Fibroblast of peridontal ligament (primary cell): Measurements from ENCODE around the gene DAPK3.
A peak's percentile ranks its signal among the peaks of the same experiment; 100 is the strongest.
"Not testable (repeated sequence)": the region's sequence is repeated elsewhere in the genome, so short reads cannot be mapped to it uniquely, and the experiment has no call there.

ENCODE experiments used
- DNase-seq: peaks from one replicate; pipeline ENCODE4 v3.0.0-alpha.2; 2010; ENCODE audit errors: extremely low read depth

DAPK3 gene

DNA sequence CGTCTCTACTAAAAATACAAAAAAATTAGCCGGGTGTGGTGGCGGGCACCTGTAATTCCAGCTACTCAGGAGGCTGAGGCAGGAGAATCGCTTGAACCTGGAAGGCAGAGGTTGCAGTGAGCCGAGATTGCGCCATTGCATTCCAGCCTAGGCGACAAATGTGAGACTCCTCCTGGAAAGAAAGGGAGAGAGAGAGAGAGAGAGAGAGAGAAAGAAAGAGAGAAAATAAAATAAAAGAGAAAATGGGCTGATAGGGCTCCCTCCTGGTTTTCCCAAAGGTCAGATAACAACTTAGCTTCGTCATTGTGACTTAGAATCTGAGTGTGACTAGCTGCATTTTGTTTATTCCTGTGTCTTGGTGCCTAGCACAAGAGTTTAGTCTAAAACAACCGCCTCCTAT, 34.5 kb upstream of the DAPK3 start:
- DNase-seq, result not testable (repeated sequence)

DNA sequence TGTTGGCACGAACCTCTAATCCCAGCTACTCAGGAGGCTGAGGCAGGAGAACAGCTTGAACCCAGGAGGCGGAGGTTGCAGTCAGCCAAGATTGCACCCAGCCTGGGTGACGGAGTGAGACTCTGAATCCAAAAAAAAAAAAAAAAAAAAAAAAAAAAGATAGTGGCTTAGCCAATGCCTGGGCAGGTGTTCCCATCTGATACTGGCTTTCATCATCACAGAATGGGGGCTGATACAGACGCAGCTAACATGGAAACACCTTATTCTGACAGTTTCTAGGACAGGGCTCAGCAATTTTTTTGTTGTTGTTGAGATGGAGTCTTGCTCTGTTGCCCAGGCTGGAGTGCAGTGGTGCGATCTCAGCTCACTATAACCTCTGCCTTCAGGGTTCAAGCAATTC, 29.9 kb upstream of the DAPK3 start:
- not testable (repeated sequence) for DNase-seq

DNA sequence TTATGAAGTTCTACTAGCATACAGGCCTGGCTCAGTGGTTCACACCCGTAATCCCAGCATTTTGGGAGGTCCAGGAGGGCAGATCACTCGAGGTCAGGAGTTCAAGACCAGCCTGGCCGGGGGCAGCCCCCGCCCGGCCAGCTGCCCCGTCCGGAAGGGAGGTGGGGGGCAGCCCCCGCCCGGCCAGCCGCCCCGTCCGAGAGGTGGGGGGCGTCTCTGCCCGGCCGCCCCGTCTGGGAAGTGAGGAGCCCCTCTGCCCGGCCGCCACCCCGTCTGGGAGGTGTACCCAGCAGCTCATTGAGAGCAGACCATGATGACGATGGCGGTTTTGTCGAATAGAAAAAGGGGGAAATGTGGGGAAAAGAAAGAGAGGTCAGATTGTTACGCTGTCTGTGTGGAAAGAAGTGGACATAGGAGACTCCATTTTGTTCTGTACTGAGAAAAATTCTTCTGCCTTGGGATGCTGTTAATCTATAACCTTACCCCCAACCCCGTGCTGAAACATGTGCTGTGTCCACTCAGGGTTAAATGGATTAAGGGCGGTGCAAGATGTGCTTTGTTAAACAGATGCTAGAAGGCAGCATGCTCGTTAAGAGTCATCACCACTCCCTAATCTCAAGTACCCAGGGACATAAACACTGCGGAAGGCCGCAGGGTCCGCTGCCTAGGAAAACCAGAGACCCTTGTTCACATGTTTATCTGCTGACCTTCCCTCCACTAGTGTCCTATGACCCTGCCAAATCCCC, 27.9 kb upstream of the DAPK3 start:
- not testable (repeated sequence) for DNase-seq

DNA sequence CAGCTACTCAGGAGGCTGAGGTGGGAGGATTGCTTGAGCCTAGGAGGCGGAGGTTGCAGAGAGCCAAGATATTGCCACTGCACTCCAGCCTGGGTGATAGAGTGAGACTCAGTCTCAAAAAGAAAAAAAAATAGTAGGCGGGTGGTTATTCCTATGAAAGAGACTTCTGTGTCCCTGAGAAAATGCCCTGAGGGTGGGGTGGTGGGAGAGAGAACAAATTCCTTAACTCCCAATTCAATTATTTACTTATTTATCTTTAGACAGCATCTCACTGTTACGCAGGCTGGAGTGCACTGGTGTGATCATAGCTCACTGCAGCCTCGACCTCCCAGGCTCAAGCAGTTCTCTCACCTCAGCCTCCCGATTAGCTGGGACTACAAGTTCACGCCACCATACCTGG, 24.7 kb upstream of the DAPK3 start:
- DNase-seq, result no peak

DNA sequence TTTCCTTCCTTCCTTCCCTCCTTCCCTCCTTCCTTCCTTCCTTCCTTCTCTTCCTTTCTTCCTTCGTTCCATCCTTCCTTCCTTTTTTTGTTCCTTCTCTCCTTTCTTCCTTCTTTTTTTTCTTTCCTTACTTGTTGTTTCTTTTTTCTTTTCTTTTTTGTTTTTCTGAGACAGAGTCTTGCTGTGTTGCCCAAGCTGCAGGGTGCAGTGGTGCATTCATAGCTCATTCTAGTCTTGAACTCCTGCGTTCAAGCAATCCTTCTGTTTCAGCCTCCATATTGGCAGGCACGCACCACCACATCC, 19.9 kb upstream of the DAPK3 start:
- DNase-seq, result no peak

DNA sequence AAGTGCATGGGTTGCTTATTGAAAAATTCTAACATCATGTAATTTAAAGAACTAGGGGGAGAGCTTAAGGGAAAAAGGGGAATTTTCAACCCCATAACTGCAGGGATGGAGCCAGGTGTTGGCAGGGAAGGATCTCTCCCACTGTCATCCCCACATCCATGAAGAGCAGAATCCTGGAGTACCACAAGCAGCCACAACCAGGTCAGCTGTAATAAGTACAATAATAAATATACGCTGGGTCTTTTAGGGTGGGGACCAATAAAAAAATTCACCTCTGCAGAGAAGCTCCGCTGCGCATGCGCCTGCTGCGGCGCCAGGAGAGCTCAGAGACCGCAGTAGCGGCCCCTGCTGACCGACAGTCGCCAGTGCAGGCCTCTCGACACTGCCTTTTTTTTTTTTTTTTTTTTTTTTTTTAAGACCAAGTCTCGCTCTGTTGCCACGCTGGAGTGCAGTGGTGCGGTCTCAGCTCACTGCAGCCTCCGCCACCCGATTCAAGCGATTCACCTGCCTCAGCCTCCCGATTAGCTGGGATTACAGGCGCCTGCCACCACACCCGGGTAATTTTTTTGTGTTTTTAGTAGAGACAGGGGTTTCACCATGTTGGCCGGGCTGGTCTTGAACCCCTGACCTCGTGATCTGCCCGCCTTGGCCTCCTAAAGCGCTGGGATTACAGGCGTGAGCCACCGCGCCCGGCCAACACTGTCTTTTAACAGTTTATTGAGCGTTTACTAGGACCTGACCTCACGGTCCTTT, 16.9 kb upstream of the DAPK3 start:
- DNase-seq, result peak; percentile 82

DNA sequence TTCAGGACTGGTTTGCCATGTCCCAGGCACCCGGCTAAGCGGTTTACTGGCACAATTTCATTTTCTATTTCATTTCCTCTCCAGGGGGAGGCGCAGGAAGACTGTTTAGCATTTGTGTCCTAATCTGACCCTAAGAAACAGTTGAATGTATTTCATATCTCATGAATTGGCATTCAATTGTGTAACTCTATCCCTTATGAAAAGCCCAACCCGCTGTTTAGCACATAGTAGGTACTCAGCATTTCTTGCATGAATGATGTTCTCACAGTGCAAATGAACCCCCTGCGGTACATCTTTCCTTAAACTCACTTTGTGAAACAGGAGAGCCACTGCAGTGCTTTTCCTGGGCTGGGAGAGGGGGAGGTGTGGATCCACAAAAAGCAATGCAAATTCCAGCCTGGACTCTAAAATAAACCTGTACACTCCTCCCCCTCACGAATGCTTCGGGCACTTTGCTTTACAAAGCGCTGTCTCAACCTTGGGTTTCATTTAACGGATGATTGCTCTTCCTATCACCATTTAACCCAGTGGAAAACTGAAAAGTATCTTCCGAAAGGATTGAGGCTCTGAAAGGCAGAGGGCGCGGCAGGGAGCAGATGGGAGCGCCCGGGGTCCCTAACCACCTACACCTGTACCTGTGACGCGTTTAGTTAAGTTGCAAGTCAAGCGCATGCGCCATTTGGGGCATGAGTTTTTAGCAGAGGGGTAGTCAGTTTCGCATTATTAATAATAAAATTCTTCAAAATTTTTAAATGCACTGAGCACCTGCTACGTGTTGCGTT, 15.6 kb upstream of the DAPK3 start:
- peak; percentile 84 for DNase-seq

DNA sequence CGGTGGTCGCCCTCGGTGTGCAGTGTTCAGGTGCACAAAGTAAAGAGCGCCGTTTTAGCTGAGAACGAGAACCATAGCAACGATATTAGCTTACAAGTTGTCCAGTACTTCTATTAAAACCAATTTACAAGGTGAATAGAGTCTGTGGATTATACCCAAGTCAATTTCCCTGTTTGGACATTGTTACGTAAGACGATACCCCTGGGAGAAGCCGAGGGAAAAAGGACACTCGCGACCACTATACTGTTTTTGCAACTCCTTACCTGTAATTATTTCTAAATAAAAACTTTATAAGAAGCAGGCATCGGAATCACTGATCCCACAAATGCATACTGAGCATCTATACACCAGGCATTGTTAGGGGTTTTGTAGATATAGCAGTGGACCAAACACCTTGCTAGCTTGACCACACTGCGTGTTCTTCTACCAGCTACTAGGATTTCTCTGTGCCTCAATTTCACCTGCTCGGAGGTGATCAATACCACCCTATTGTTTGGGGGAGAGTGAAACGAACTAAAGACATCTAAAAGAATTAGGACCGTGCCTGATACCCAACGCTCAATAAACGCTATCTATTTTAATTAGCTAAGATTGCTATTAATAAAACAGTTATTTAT, 14.9 kb upstream of the DAPK3 start:
- no peak for DNase-seq

DNA sequence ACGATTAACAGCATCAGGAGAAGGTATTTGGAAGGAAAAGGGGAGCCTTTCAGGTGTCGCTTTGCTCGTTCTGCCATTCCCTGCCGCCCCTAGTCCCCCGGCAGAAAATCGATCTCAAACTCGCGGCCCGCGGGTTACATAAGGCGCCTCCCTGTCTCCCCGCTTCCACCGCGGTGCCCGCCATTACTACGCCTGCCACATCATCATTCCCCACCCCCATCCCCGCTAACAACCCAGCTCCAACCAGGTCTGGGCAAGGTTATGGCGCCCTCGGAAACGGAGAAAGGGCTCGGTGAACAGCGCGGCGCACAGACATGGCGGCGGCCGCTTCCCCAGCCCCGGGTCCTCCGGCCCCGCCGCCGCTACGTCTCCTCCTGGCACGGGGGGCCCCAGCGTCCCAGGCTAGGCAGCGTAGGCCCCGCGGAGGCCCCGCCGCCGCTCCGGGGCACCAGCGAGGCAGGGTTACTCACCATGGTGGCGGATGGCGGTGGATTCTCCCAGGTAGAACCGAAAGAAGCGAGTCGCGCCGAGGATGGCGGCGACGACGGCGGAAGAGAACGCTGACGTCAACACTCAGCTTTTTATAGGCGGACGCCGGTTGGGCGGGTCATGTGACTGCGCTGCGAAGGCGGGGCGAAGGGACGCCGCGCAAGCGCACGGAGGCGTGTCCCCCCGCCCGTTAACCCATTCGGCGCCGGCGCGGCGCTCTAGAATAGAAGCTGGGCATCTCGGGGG, 14.2 kb upstream of the DAPK3 start, which contains the start of gene EEF2:
TSS of gene EEF2 (minus strand) at position 556 of the 735 bp plus-strand sequence. CDS start at position 473, 83 bp downstream.
- peak; percentile 90 for DNase-seq

DNA sequence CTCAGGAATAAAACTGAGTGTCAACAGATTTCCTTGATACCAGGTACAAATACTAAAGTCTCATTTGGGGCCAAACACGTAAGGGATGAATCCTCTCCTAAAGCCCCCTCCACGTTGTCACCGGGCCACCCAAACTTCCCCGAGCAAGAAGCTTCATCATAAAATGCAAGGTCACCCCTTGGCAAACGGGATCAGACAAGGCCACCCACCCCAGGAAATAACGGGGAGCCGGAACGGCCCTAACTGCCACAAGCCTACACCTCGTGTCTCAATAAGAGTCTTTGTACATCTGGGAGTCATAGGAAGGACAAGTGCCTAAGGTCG, 13.6 kb upstream of the DAPK3 start:
- no peak for DNase-seq

DNA sequence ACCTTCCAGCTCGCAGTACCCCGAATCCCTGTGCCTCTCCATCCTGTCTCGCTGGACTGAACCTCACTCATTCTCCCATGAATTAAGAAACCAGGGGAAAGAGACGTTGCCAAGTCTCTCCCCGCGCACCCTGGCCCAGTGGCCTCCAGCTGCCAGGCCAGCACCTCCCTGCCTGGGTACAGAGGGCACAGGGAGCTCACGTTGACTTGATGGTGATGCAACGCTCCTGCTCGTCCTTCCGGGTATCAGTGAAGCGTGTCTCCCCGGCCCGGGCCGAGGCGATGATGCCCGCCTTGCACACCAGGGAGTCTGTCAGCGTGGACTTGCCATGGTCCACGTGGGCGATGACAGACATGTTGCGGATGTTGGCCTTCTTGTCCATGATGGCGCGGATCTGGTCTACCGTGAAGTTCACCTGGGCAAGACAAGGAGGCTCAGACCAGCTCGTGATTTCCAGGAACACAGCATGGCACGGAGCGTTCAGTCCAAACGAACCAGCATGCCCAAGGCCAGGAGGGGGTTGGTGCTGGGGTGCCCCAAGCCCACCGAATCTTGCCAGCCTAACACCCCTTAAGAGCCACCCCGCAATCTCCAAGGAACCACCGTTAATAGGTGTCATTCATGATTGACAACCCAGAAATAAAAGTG, 13.2 kb upstream of the DAPK3 start:
- peak; percentile 43 for DNase-seq

DNA sequence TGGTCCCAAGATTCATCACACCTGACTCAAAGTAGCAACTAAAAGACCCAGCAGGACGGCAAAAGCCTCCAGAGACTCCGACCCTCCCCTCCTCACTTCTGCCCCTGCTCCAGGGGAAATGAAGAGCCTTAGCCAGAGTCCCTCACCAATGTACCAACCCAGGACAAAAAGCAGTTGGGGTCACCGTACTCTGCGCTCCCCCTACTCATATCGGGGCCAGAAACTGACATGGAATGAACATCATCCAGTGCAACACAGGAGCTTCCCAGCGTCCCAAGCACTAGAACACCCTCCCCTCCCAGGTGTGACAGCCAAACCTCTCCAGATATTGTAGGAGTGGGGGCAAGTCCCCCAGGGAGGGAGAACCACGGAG, 12.6 kb upstream of the DAPK3 start:
- DNase-seq, result no peak

DNA sequence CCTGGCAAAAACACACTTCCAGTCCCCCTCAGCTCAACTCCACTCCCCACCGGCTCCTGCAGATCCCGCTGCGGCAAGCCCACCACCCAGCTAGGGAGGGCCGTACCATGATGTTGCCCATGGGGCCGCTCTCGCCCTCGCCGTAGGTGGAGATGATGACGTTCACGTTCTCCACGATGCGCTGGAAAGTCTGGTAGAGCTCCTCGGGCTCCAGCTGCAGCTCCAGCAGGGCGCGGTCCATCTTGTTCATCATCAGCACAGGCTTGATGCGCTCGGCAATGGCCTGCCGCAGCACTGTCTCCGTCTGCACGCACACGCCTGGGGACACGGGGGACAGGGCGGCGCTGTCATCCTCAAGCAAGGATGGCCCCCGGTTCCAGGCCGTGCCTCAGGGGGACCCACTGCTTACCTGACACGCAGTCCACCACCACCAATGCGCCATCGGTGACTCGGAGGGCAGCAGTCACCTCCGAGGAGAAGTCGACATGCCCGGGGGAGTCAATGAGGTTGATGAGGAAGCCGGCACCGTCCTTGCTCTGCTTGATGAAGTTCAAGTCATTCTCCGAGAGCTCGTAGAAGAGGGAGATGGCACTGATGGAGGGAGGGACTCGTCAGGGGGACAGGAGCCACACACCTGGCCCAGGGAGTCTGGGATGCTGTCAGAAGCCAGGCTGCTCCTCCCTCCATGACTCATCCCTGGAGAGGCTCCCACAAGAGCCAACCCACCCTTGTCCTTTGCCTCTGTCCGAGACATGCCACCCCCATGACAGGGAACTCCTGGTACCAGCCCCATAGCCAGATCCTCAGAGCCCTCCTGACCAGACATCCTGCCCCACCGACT, 12.0 kb upstream of the DAPK3 start:
- DNase-seq, result peak; percentile 34

DNA sequence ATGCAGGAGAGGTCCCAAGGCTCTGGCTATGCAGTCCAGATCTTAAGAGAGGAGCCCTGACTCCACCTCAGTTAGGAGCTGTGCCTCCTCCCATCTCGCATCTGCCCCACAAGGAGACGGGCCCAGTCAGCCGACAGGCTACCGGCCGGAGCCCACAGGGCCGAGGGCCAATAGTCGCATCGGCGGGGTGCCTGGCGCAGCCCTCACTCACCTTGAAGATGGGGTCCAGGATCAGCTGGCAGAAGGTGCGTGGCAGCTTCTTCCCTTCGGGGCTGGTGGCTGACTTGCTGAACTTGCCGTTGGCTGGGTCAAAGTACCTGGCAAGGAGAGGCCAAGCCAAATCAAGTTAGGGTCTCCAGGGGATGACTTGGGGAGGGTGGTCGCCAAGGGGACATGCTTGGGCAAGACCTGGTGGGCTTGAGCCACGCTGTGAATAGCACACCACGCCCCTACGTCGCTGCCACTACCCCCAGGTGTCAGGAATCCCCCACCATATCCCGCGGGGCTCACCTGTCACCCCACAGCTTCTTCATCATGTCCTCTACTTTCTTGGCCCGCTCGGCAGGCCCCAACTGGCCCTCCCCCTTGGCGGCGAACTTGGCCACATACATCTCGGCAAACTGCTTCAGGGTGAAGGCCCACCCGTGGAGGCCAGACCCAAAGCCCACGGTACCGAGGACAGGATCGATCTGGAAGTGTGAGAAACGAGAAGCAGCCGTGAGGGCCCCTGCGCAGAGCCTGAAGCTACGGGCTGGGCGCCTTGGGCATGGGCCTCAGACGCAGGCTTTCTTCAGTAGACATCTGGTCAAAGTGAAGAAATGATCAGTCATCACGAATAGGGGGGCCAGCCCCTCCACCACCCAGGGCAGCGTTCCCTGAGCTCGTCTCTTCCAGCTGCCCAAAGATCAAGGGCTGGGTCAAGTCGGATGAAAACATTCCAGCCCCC, 11.1 kb upstream of the DAPK3 start:
- no peak for DNase-seq

DNA sequence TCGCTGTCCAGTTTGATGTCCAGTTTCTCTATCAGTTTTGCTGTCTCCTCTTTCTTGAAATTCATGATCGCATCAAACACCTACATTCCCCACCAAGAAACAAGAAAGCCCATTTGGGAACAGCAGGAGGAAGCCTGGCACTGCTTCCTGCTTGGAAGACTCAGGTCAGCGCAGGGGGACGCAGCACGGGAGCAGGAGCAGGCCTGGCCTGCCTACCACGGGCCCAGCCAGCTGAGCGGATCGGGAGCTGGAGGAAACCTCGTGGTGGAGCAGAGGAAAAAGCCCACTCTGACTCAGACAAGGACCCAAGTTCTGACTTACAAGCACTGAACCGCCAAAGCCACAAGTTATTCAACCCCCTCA, 10.5 kb upstream of the DAPK3 start:
- no peak for DNase-seq

DNA sequence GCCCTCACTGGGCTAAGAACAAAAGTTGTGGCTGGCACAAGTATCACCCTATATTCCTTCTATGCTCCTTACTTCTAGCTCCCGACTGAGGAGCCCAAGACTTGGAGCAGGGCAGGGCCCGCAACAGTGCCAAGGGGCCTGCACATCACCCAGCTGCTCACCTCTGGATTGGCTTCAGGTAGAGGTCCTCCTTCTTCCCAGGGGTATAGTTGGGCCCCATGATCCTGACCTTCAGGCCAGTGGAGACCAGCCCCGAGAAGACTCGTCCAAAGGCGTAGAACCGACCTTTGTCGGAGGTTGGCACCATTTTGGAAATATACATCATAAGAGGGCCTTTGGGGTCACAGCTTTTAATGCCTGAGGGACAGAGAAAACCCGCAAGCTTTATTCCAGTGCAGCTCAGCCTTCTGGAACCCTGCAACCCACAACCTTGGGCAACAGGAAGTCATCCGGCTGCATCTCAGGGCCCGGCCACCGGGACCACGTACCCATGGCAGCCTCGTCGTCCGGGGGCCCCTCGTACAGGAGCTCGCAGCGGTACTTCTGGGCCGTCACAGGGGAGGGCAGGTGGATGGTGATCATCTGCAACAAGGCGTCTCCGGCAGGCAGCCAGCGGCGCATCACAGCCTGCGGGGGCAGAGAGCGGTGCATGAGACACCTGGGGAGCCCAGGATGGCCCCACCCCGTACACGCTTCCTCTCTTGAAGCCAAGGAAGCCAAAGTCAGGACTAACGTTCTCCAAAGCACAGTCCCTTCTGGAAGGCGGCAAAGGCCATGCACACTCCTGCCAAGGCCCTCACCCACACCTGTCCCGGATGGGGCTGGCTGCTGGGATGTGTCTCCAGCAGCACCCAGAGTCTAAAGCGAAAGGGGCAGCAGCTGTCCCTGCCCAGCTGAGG, 9.7 kb upstream of the DAPK3 start:
- no peak for DNase-seq

DNA sequence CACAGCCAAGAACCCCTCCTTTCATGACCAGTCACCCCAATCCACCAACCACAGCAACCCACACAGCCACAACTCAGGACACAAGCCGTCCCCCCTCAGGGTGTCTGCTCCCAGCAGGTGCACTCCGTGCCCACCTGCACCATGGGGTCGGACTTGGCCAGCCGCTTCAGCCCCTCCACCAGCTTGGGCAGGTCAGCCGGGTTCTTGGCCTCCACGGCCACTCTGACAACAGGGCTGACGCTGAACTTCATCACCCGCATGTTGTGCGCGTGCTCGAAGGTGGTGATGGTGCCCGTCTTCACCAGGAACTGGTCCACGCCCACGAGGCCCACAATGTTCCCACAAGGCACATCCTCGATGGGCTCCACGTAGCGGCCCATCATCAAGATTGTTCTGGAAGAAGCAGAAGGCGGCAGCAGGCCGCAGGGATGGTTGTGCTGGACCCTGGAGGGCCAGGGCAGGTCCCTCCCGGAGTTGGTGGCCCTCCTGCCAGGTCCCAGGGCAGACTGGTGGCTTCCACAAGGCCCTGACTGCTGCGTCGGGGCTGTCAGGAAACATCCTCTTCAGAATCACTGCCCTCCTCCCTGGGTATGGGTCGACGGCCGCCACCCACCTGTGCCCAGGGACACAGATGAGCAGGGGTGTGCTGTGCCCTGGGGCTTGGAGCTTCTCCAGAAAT, 8.9 kb upstream of the DAPK3 start:
- DNase-seq, result no peak

DNA sequence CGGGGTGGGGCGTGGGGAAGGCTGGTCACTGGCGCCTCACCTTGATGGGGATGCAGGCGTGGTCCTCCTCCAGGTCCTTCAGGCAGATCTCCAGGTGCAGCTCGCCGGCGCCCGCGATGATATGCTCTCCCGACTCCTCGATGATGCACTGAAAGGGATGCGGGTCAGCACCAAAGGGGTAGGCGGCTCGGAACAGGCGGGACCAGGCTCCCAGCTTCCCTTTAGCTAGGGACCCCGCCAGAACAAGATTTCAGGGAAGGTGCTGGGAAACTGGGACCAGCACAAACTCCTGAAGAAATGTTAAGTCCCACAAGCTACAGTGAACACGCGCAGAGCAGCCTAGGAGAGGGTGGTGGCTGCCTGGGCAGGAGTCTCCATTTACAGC, 8.4 kb upstream of the DAPK3 start:
- DNase-seq, result no peak
